CD4-positive, alpha-beta T cell treated with Interleukin-2 at 100 ng/mL for 4 hours (primary cell): ENCODE results near the gene KCNT1.

ENCODE experiments used
- DNase-seq: peaks from one replicate; pipeline ENCODE4 v3.0.0-alpha.2; 2020; ENCODE audit warnings: low spot score

Gene KCNT1

DNA sequence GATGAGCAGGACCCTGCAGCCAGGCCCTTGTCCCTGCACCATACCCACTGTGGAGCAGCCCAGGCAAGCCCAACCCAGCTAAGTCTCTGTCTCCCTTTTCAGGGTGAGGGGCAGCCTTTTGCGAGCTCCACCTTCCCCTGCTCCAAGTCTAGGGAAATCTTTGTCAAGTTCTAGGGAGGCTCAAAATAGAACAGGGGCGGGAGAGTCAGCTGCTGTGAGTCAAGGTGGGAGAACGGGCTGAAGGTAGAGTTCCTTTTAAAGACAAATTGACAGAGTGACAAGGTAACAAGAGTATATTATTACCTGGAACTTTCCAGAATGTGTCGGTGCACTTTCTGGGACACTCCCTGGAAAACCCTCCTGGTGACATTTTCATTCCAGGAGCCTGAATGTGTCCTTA, 64.7 kb downstream of the KCNT1 start:
- no peak for DNase-seq

DNA sequence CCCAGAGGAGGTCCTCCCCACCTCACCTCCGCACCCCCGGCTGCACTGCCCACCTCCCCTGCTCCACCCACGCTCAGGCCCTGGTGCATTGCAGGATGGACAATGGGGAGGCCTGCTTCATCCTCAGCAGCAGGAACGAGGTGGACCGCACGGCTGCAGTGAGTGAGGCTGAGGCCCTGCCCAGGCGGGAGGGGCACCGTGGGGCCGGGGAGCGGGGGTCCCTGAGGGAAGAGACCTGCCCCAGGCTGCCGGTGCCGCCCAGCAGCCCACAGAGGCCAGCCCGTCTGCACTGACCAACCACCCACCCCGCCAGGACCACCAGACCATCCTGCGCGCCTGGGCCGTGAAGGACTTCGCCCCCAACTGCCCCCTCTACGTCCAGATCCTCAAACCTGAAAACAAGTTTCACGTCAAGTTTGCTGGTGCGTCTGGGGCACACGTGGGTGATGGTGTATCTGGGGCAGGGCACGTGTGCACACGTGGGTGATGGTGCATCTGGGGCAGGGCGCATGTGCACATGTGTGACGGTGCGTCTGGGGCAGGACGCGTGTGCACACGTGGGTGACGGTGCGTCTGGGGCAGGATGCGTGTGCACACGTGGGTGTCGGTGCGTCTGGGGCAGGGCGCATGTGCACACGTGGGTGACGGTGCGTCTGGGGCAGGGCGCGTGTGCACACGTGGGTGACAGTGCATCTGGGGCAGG, 66.7 kb downstream of the KCNT1 start:
- no peak for DNase-seq

DNA sequence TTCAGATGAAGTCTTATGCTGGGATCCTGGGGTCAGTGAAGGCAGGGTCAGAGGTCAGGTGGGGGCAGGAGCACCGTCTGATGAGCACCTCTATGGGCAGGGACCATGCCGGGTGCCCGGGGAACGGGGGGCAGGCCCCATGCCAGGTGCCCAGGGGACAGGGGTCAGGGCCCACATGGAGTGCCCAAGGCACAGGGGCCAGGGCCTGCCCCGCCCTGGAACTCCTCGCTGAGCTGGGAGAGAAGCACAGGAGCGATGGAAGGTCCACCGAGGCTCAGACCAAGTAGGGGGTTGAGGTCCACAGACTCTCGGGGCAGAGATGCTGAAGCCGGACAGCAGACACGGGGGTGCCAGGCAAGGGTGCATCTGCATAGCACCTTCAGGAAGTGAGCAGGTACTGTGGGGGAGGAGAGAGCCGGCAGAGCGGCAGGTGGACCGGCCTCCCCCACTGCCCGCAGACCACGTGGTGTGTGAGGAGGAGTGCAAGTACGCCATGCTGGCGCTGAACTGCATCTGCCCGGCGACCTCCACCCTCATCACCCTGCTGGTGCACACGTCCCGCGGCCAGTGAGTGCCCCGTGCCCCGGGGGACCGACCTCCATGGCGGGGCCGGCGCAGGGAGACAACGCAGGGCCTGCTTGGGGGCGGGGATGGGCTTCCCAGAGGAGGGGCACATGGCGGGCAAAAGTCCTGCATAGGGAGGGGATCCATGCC, 67.7 kb downstream of the KCNT1 start:
- no peak for DNase-seq

DNA sequence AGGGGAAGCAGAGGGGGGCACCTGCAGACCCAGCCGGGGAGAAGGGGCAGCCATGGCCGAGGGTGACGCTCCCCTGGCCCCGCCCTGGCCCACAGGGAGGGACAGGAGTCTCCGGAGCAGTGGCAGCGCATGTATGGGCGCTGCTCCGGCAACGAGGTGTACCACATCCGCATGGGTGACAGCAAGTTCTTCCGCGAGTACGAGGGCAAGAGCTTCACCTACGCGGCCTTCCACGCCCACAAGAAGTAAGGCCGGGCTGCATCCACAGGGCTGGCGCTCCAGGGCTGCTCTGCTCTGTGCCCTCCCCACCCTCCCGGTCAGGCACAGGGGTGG, 68.2 kb downstream of the KCNT1 start:
- DNase-seq: no peak

DNA sequence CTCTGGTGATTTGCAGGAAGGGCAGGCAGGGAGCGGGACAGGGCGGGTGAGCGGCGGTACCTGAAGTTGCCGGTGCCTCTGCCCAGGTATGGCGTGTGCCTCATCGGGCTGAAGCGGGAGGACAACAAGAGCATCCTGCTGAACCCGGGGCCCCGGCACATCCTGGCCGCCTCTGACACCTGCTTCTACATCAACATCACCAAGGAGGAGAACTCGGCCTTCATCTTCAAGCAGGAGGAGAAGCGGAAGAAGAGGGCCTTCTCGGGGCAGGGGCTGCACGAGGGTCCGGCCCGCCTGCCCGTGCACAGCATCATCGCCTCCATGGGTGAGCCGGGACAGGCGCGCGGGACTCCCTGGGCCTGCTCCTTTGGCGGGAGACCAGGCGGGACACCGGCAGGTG, 68.8 kb downstream of the KCNT1 start:
- DNase-seq: no peak

DNA sequence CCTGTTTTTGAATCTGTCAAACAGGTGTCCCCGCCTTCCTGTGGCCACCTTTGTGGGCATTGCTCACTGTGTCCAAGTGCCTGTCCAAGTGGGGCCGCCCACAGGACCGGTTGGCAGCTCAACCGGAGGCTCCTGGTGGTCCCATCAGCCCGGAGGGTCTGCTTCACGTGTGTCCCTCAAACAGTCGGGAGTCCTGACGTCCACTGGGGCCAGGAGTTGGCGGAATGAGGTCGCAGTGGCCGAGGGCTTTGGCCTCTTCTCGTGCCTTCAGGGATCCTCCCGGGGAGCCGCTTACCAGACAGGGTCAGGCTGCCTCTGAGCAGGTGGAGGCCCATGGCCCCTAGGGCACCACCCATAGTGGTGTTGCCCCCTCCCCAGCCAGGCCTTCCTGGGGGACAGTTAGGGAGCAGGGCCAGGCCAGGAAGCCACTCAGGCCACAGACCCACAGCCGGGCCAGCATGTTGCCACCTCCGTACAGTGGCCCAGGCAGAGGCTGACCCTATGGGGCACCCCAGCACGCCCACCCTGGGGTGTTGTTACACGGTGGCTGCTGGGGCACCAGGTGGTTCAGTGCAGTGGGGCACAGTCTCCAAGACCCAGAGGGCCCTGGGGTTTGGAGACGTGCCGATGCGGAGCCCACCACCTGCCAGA, 69.5 kb downstream of the KCNT1 start:
- DNase-seq: no peak

DNA sequence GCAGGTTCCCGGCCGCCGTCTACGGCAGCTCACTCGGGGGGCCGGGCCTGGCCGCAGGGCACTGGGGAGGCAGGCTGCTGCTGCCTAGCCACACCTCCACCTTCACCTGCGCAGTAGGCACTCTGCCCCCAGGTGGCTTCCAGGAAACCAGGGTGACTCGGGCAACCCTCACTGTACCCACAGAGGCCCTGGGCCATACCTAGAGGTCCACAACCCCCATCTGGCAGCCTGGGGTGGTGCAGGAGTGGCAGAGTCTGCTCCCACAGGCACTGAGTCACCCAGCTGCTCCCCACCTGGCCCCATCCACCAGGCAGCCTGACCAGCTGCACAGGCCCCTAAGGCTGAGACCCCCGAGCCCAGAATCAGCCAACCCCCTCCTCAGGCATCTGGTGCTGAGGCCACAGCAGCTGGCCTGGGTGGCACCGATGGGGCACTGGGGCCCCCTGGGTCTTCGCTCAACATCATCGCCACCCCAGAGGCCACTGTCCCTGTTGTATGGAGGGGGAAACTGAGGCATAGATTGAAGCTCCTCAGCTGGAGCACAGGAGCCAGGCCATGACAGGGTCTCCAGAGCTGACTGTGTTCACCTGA, 70.2 kb downstream of the KCNT1 start:
- DNase-seq: no peak

DNA sequence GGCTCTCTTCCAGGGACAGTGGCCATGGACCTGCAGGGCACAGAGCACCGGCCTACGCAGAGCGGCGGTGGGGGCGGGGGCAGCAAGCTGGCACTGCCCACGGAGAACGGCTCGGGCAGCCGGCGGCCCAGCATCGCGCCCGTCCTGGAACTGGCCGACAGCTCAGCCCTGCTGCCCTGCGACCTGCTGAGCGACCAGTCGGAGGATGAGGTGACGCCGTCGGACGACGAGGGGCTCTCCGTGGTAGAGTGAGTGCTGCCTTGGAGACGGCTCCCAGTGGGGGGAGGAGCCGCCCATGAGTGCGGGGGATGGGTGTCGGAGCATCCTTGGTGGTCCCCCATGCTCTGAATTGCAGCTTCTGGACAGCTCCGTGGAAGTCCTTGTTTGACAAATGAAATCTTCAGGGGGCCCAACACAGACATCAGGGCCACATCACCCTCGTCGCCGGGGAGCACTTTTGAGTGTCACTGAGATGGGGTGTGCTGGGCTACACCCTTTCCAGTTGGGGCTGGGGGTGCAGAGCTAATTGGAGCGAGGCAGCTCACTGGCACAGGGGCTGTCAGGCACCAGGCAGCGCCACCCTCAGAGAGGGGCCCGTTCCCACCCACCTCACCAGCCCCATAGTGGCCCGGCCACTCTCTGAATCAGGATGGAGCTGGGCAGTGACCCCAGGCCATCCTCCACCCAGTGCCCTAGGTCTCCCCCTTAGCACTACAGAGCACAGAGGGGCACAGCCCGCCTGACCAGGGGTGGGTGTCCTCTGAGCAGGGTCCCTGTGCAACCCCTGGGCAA, 70.9 kb downstream of the KCNT1 start:
- no peak for DNase-seq

DNA sequence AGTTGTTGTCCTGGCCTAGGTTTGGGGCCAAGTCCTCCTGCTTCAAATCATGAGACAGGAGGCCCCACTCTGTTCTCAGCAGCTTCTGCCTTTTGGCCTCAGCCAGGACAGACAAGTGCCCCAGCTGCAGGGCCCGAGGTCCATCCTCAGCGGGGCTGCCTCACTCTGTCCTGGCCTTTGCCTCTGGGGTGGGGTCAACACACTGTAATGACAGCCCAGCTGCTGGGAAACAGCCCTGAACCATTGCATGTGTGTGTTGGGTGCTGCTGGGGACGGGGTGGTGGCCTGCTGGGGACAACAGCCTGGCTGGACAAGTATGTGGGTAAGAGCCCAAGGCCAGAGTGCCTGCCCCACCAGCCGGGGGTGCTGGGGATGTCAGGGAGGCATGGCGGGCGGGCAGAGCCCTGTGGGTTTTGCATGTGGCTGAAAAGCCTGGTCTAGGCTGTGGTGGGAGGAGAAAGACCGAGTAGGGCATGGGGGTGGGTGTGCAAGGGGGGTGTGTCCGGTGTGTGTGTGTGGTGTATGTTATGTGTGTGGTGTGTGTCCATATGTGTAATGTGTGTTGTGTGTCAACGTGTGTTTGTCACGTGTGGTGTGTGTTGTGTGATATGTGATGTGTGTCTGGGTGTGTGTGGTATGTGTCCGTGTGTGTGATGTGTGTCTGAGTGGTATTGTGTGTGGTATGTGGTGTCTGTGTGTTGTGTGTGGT, 71.7 kb downstream of the KCNT1 start:
- no peak for DNase-seq

DNA sequence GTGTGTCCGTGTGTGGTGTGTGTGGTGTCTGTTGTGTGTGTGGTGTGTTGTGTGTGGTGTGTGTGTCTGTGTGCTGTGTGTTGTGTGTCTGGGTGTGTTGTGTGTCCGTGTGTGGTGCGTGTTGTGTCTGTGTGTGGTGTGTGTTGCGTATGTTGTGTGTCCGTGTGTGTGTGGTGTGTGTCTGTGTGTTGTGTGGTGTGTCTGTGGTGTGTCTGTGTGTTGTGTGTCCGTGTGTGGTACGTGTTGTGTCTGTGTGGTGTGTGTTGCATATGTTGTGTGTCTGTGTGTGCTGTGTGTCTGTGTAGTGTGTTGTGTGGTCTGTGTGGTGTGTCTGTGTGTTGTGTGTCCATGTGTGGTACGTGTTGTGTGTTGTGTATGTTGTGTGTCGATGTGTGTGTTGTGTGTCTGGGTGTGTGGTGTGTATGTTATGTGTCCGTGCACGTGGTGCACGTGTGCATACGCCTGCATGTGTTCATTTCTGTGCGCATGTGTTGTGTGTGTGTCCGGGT, 72.3 kb downstream of the KCNT1 start:
- DNase-seq: no peak

DNA sequence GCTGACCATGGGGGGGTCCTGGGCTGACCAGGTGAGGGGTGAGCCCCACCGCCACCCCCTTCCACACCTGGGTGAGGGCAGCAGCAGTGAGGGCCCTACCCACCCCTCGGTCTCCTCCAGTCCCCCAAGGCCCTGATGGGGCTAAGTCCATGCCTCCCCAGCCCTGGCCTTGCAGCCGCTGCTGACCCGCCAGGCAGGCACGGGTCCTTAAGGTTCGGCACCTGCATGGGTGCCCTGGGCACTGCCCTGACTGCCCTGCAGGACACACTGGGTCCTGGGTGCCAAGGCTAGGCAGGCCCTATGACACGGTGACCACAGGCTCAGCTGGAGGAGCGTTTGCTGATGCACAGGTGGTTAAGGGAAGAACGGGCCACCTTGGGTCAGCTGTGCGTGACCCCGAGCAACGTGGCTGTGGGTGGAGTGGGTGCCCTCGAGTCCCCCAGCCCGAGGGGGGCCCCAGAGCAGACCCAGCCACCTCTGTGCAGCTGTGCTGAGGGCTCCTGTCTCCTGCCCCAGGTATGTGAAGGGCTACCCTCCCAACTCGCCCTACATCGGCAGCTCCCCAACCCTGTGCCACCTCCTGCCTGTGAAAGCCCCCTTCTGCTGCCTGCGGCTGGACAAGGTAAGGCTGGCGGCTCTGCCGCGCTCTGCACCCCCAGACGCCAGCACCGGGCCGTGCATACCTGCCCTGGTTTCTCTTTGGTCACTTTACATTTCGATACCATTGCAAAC, 73.0 kb downstream of the KCNT1 start:
- DNase-seq: no peak

DNA sequence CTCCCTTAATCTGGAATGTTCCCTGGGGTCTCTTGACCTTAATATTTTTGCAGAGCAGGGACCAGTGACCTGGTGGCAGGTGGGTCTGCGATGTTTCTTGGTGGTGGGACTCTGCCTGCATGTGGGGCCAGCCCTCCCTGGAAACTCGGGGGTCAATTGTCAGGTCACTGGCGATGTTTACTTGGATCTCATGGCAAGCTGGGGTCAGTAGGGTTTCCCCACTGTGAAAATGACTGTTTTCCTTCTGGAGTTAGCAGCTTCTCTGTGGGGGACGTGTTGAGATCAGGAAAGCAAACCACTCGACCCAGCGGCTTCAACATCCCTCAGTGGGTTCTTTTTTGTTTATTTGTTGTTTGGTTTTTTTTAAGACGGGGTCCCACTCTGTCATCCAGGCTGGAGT, 73.9 kb downstream of the KCNT1 start:
- DNase-seq: no peak

DNA sequence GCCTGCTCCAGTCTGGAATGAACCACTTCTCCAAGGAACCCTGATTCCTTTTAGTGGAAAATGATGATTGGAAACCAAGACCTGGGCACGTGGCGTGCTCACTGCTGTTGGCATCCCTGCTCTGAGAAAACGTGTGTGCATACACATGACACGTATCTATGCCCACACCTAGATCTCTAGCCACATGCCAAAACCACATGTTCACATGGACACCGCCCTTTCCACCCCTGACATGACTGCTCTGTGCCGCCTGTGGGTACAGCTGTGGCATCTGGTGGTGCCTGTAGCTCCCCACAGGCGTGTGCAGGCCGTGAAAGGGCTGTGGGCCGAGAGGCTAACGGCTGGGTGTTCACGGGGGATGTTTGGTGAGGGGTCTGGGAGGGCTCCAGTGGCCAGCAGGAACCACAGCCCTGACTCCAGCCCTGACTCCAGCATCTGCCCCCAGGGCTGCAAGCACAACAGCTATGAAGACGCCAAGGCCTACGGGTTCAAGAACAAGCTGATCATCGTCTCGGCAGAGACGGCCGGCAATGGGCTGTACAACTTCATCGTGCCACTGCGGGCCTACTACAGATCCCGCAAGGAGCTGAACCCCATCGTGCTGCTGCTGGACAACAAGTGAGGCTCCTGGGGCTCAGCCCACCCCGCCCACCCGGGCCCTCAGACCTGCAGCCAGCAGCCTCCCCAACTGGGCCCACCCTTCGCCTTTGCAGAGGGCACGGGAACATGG, 75.1 kb downstream of the KCNT1 start:
- DNase-seq: peak; percentile 13

DNA sequence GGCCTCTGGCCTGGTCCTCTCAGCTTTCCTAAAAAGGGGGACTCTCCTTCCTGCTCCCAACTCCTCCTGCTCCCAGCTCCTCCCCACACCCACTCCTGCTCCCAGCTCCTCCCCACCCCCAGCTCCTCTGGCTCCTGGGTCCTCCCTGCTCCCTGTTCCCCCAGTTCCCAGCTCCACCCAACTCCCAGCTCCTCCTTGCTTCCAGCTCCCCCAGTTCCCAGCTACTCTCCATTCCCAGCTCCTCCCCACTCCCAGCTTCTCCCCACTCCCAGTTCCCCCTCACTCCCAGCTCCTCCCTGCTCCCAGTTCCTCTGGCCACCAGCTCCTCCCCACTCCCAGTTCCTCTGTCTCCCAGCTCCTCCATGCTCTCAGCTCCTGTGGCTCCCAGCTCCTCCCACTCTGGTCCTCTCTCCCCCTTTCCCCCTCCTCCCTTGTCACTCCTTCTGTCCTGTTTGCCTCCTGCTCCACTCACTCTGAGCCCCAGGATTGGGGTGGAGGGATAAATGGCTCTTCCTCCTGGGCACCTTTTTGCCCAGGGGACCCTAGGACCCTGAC, 75.7 kb downstream of the KCNT1 start:
- no peak for DNase-seq

DNA sequence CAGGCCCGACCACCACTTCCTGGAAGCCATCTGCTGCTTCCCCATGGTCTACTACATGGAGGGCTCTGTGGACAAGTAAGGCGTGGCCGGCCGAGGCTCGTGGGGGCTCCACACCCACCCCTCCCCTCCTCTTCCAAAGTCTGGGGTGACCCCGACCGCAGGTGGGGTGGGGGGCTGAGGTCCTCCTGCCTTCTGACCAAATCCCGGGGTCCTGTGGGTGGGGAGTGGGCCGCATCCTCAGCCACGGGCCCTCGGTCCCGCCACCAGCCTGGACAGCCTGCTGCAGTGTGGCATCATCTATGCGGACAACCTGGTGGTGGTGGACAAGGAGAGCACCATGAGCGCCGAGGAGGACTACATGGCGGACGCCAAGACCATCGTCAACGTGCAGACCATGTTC, 76.4 kb downstream of the KCNT1 start:
- no peak for DNase-seq

DNA sequence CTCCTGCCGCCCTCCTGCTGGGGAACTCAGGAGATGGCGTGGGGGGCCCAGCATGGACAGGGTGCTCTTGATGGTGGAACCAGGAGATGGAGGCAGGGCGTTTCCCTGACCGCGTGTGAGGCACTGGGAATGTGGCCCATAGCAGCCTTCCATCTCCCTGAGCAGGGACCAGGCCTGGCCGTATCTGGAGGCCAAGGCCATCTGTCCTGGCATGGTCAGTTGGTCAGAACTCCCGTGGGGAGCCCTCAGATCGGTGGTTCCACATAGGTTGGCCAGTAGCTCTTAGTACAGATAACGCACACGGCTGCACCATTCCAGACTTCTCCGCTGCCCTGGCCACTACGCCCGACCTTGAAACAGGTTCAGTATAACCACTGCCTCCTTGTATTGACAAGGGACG, 77.6 kb downstream of the KCNT1 start:
- DNase-seq: no peak

DNA sequence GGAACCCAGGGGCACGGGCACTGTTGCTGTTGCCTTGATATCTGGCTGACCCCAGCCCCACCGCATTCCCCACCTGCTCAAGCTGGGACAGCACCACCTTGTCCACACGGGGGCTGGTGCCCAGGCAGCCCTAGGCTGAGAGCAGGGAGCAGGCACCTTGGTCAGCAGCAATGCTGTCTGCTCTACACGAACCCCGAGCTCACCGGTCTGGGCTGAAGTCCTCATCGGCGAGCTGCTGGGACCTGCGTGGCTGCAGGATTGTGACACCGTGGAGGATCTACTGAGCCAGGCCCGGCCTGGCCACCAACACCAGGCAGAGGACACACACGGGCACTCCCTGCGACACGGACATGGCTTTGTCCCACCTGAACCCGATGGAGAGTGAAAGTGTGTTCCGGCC, 78.1 kb downstream of the KCNT1 start:
- DNase-seq: no peak

DNA sequence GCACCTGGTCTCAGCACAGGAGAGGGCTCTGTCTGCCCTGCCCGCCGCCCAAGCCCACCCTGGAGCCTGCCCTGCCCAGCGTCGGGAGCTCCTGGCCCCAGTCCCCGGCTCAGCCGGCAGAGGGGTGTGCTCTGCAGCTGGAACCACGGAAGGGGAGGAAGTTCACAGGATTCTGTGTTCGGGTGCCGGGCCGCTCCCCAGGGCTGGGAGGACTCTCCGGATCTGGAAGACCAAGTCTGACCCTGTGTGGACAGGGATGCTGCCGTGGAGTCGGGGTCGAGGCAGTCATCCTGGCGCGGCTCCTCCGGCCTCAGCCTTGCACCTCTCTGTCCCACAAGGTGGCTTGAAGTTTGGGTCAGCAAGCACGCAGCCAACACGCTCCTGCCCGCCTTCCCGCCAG, 78.6 kb downstream of the KCNT1 start:
- no peak for DNase-seq

DNA sequence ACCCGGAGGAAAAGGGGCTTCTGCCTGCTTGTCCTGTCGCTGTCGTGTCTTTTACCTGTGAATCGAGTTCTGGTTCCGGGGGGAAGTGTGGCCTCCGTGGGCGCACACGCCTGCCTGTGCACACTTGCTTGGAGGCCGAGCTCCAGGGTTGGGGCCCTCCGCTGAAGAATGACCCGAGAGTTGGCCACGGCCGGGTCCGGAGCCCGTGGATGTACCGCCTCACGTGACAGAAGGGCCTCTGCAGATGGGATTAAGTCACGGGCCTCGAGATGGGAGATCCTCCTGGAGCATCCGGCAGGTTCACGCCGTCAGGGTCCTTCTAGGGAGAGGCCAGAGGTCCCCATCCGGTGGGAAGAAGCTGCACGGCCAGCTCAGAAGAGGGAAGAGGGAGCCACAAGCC, 81.0 kb downstream of the KCNT1 start:
- DNase-seq: no peak
